Endometrial microvascular endothelial cells (primary cell): ENCODE measurements around the gene PSMG4. TPM values are rescaled to one million over a fixed set of nuclear protein-coding genes. Genes with fewer than 3 reads are reported as not detected.

ENCODE experiments used
- in situ Hi-C: cut with HindIII; loops from 2 replicates; pipeline ENCODE4 v1.10.0; 2017; ENCODE audit warnings: low sequenced_read_pairs, low pct_unique_long_range_greater_than_20kb; ENCODE audit errors: inconsistent ontology term
- total RNA-seq: library from RNA; depleted of rRNA; stranded (reverse); fragments of >200 nt; gene quantifications from one replicate; pipeline ENCODE4 v1.2.3, GENCODE V29; 2015; ENCODE audit errors: inconsistent ontology term

The PSMG4 gene
- total RNA-seq, 1 donor from 2014 or later = 36.6 TPM

GRCh38 chr6:3312604-3313231 lies 54.0 kb downstream of the PSMG4 start:
- in situ Hi-C loops = no loop called here

GRCh38 chr6:3314176-3314575 lies 55.4 kb downstream of the PSMG4 start:
- in situ Hi-C loops = no loop called here

GRCh38 chr6:3314621-3315467 lies 56.1 kb downstream of the PSMG4 start:
- in situ Hi-C loops = no loop called here

GRCh38 chr6:3315841-3316240 lies 57.1 kb downstream of the PSMG4 start:
- in situ Hi-C loops = no loop called here

GRCh38 chr6:3316331-3316730 lies 57.6 kb downstream of the PSMG4 start:
- in situ Hi-C loops = no loop called here

GRCh38 chr6:3316818-3317217 lies 58.1 kb downstream of the PSMG4 start:
- in situ Hi-C loops = no loop called here

Other genes starting within 250 kb of the PSMG4 start
- gene RIPK1, start 190.5 kb upstream of the PSMG4 start, total RNA-seq = 20.0 TPM
- gene BPHL, start 140.2 kb upstream of the PSMG4 start, total RNA-seq = 20.0 TPM
- 214 TPM for gene TUBB2A, start 101.4 kb upstream of the PSMG4 start, total RNA-seq
- gene TUBB2B, start 31.3 kb upstream of the PSMG4 start, total RNA-seq = 7.4 TPM
- 5.8 TPM for gene SLC22A23, start 198.1 kb downstream of the PSMG4 start, total RNA-seq